GM10847 (cell line): ENCODE measurements around the gene RIC8B.

Experiments used
- POLR2A ChIP-seq: IDR thresholded peaks from 2 replicates; pipeline ENCODE4 v1.6.1; 2011; ENCODE audit not compliant: insufficient read length; ENCODE audit errors: extremely low read depth

RIC8B gene

DNA sequence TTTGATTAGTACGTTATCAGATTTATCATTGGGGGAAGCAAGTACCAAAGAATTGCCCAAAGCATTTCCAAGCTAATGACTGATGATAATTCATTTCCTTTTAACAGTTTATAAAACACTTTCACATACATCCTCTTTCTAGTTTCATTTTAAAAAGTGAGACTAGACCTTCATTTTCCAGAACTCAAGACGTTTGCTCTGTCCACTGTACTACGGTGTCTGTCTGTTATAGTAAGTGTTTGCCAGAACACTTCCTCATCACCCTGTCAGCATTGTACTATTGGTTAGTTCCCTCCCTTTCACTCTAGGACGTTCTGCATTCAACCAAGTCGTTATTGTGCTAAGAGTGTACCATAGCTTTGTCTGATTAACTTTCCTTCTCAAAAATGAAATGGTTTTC, 99.5 kb downstream of the RIC8B start:
- no peak for TF ChIP-seq POLR2A

DNA sequence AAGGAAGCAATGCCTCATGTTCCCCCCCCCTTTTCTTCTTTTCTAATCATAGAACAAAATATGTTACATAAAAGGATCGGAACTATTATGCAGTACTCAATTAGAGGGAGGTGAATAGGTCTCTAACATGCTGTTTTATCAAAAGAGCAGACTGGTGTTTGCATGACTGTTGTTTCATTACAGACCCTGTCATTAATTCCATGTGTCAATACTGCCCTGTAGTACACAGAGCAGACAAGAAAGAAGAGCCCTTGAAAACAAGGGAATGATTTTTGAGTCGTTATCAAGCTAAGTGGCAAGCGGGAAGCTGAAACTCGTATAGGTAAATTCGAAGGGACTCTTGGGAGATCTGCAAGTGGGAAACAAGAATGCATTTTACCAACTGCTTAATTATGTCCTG, 104.3 kb downstream of the RIC8B start:
- no peak for TF ChIP-seq POLR2A

DNA sequence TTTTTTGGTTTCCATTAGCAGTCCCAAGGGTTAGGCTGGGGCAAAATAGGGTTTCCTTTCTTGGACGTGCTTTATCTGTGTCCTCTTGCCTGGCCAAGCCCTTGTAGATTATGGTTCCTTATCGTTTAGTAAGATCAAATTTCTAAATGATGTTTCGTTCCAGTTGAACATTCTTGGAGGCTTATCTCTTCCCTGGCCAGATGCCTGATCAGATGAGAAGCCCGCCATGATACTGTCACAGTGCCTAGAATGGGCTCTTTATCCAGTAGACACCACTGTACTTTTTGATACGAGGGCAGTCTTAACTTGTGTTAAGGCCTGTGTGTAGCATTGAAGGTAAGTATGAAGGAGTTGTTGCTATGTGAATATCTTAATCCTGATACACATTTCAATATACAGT, 105.1 kb downstream of the RIC8B start:
- no peak for TF ChIP-seq POLR2A

DNA sequence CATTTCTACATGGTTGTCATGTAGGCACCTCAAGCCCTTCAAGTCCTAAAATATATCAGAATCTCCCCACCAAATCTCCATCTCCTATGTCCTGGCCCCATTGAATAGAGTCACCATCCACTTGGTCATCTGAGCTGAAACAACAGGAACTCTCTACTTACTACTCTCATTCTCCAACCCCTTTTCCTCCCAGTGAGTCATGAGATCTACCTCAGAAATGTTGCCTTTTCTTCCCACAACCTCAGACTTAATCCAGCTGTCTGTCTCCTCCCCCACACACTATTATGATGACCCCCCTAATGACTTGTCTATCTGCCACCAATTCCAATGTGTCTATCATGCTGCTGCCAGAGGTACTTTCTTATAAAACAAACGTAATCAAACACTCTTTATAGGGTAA, 108.9 kb downstream of the RIC8B start:
- no peak for TF ChIP-seq POLR2A

DNA sequence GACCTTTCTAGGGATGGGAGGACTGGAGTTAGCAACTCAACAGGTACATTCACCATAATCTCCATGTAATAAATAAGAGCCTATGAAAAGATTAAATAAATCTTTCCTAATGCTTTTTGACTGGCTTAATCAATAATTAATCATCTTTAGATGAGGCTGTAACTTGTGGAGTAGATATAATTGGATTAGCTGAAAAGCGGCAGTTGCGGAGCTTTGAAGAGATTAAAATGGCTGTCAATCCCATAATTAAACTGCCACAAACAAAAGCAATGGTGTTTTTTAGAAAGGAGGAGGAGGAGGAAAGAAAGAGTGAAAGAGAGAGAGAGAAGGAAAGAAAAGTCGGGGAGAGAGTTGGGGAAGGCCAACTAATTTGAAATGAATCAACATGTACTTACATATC, 110.5 kb downstream of the RIC8B start:
- no peak for TF ChIP-seq POLR2A

DNA sequence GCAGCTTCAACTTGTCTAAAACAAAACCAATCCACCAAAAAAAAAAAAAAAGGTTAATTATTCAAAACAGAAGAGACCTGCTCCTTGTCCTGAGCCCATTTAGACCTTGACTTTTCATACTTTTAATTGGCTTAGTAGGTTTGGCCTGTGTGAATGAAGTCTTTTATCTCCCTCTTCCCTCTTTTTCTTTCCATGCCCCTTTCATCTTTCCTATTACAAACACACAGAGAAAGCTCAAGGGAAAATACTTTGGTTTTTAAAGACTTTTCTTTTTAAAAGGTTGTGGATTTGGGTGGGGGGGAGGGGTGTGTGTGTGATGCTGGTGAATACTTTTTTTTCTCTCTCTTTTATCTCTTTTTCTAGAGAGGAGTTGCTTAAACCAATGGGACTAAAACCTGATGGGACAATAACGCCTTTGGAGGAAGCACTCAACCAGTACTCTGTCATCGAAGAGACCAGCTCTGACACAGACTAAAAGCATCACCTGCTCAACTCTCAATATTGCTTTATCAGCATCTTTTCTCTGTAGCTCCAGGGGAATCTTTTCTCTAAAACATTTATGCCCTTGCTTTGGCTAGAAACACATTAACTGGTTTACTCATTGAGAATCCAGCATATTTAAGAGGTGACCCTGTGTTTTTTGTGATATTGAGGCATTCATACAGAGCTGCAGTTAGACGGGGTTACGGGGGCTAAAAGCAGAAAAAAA, 111.2 kb downstream of the RIC8B start:
- TF ChIP-seq POLR2A: no peak

DNA sequence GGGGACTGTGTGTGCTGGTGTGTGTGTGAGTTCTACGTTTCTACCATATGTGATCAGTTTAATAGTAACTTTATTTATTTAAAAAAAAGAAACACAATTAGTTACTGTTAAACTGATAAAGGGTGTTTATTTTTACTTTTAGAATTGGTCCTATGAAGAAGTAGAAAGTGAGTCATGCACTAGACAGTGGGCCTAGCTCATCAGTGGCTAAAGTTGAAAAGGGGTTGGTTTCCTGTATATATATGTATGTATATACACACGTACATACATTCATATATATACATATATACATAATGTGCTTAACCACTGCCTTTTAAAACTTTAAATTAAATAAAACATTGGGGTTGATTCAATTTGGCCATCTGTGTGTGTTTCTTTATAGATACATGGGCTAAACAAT, 112.5 kb downstream of the RIC8B start:
- TF ChIP-seq POLR2A: no peak

DNA sequence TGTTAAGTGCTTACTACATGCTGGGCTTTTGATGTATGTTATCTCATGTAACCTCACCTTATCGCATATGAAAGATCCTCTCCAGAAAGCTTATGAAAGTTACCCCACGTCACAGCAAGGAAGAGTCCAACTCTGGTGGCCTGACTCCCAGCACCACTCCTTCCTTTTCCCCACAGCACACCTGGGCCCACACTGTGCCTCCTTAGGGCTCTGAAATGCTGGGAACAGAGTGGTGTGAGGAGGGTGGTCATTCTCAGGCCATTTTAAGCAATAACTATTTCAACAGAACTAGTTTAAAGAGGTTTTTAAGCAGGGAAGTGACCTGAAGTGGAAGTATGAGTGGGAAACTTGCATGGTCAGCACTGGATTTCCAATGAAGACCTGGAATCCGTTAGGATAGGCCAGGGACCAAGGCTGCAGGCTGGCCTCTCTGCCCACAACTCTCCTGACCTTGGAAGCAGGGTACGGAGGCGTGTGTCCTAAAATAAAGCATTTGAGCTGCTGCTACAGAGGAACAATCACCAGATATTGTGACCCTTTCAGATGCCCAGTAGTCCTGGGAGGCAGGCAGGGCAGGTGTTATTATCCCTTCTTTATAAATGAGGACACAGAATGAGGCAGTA, 114.0 kb downstream of the RIC8B start:
- no peak for TF ChIP-seq POLR2A

DNA sequence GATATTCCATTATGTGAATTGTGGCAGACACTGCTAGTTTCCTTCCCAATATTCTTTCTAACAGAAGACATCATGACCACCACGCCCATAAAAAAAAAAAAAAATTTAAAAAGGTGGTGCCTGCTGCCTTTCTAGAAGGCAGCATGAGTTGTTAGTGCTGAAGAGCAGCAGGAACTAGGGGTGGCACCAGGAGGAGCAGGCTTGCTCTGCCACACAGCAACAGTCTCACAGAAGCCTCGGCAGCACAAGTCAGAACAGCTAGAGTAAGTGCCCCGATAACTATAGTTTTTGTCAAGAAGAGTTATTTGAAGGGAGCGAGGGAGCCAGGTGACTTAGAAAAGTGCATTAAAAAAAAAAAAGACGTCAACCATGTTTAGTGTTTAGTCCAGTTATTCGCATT, 114.8 kb downstream of the RIC8B start:
- no peak for TF ChIP-seq POLR2A

DNA sequence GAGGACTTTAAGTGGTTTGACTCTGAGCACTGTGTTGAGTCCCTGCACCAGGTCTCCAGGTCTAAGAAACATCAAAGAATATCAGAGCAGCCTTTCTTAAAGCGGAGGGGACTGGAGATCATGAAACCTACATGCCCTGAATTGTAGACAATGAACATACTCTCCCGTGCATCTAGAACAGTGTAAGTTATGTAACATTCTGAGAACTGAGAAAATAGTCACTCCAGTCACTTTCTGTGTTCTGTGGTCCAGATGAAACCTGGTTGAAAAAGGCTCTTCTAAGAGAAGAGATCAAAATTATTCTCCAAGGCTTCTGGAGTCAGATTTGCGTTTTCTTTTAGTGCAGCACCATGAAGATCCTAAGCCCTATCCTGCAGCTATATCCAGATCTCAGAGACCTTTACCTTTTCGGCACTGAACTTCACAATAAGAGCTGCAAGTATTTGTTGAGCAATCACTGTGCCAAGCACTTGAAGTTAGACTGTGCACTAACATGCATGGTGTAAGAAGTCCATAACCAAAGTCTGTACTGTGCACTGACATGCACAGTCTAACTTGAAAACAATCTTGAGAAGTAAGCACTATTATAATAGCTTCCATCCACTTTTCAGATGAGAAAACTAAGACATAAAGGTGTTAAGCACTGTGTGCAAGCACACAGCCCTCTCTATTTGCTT, 115.6 kb downstream of the RIC8B start:
- no peak for TF ChIP-seq POLR2A

DNA sequence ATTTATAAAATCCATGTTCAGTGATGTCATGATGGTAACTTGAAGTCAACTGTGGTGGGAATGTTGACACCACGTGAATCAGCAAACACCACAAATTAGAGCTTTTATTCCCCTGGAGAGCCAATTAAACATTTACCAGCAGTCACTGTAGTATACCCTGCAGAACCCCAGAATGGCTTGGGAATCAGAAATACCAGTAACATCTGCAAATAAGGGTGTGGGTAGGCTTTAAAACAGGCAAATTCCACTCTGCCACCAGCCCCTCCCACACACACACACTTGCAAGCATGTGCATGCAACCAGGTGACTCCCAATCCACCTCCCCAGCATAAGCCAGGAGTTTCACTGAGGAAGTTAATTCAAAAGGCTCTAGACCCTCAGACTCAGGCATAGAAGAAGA, 117.6 kb downstream of the RIC8B start:
- TF ChIP-seq POLR2A: no peak

DNA sequence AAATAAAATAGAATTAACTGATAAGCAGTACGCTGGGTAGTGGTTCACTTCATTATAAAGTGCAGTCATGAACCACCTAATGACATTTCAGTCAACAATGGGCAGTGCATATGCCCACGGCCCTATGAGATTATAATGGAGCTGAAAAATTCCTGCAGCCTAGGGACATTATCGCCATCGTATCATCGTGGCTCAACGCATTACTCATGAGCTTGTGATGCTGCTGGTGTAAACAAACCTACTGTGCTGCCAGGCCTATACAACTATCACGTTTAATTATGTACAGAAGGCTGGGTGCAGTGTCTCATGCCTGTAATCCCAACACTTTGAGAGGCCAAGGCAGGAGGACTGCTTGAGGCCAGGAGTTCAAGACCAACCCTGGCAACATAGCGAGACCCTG, 119.0 kb downstream of the RIC8B start:
- no peak for TF ChIP-seq POLR2A

DNA sequence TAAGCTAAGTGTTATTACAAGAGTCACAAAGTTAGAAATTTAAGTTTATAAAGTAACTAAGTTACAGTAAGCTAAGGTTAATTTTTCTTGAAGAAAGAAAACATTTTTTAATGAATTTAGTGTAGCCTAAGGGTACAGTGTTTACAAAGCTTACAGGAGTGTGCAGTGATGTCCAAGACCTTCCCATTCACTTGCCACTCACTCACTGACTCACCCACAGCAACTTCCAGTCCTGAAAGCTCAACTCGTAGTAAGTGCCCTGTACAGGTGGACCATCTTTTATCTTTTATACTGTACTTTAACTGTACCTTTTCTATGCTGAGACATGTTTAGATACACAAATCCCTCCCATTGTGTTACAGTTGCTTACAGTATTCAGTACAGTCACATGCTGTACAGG, 120.3 kb downstream of the RIC8B start:
- no peak for TF ChIP-seq POLR2A

DNA sequence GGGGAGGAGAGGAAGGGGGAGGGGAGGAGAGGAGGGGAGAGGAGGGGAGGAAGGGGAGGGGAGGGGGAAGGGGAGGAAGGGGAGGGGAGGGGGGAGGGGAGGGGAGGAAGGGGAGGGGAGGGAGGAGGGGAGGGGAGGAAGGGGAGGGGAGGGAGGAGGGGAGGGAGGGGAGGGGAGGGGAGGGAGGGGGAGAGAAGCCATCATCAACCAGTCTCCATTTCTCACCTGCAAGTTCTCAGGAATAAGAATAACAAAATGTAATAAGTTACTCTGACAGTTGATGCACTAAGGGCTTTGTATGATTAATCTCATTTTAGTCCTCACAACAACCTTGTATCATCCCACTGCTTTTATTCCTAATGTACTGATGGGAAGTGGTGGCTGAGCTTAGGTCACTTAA, 122.1 kb downstream of the RIC8B start:
- no peak for TF ChIP-seq POLR2A

DNA sequence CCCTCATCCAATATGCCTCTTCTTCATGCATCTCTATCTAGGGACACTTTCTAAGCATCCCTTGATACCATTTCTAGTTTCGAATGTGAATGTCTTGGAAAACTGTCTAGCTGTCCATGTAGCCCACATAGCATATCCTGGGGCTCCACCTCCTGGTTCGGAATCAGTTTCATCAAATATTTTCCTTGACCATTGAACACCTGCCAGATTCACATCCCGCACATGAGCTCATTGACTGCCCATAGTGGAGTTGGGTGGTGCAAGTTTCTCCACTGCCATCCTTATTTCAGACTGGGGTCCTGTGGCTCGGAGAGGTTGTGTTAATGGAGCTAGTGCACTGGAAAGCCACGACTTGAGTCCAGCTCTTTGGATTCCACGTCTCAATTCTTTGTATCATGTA, 122.6 kb downstream of the RIC8B start:
- TF ChIP-seq POLR2A: no peak
